GM23338 (cell line): ENCODE data around the gene DDX49.

Source experiments
- CREB1 ChIP-seq: fragments of 250-450 bp; sonication (Bioruptor Pico); IDR thresholded peaks from 2 replicates; pipeline ENCODE4 v1.5.0; 2020; ENCODE audit warnings: low read depth, mild to moderate bottlenecking, moderate library complexity
- CTCF ChIP-seq, 2 experiments: fragments of 200-600 bp in 1 of 2; sonication (generic) in 1 of 2; conservative IDR thresholded peaks; 2 replicates each; pipeline versions ENCODE4 v1.5.1 to v1.6.1; 2016 to 2017; ENCODE audit warnings: antibody characterized with exemption in 2 of 2, low read depth in 2 of 2, mild to moderate bottlenecking in 2 of 2, moderate library complexity in 1 of 2
- EZH2 ChIP-seq: fragments of 200-600 bp; sonication (generic); IDR thresholded peaks from one replicate; pipeline ENCODE4 v1.8.0; 2017; ENCODE audit warnings: antibody characterized with exemption, mild to moderate bottlenecking, low read depth; ENCODE audit not compliant: unreplicated experiment
- EZH2phosphoT487 ChIP-seq: fragments of 200-600 bp; sonication (generic); IDR thresholded peaks from one replicate; pipeline ENCODE4 v1.8.1; 2018; ENCODE audit warnings: antibody characterized with exemption; ENCODE audit not compliant: unreplicated experiment
- JUNB ChIP-seq: IDR thresholded peaks from one replicate; pipeline ENCODE4 v1.6.1; 2016; ENCODE audit warnings: antibody characterized with exemption; ENCODE audit not compliant: unreplicated experiment
- NANOG ChIP-seq: IDR thresholded peaks from 2 replicates; pipeline ENCODE4 v1.6.1; 2016; ENCODE audit warnings: antibody characterized with exemption, borderline replicate concordance
- POLR2AphosphoS5 ChIP-seq: IDR thresholded peaks from 2 replicates; pipeline ENCODE4 v1.6.1; 2016; ENCODE audit warnings: antibody characterized with exemption, low read depth
- STAT1 ChIP-seq: IDR thresholded peaks from one replicate; pipeline ENCODE4 v1.6.1; 2016; ENCODE audit warnings: antibody characterized with exemption; ENCODE audit not compliant: unreplicated experiment
- ZNF114 ChIP-seq: fragments of 250-450 bp; sonication (Bioruptor Pico); IDR thresholded peaks from 2 replicates; pipeline ENCODE4 v1.5.0; 2020; ENCODE audit warnings: mild to moderate bottlenecking, moderate library complexity
- ZNF331 ChIP-seq: fragments of 250-450 bp; sonication (Bioruptor Pico); IDR thresholded peaks from 2 replicates; pipeline ENCODE4 v1.5.0; 2020; ENCODE audit warnings: low read depth, mild to moderate bottlenecking, moderate library complexity
- ZNF462 ChIP-seq: fragments of 250-450 bp; sonication (Bioruptor Pico); IDR thresholded peaks from 2 replicates; pipeline ENCODE4 v1.5.0; 2020; ENCODE audit warnings: mild to moderate bottlenecking, moderate library complexity
- TF ChIP-seq, protein P1 (sequence below): IDR thresholded peaks from one replicate; pipeline ENCODE4 v1.6.1; 2018; ENCODE audit warnings: antibody characterized with exemption; ENCODE audit not compliant: unreplicated experiment
- TF ChIP-seq, protein P2 (sequence below): IDR thresholded peaks from 2 replicates; pipeline ENCODE4 v1.6.1; 2016; ENCODE audit warnings: antibody characterized with exemption

- TF ChIP-seq CTCF (conservative IDR thresholded peaks at IDR 0.05; ENCODE audit: low read depth in 2 of 2) (no peak), JUNB (no peak), EZH2 (no peak), POLR2AphosphoS5 (no peak), ZNF462 (CRISPR knock-in tag) (no peak), ZNF114 (CRISPR knock-in tag) (no peak), EZH2phosphoT487 (no peak), CREB1 (no peak), STAT1 (no peak), NANOG (no peak), ZNF331 (CRISPR knock-in tag) (no peak)
- TF ChIP-seq, protein P1, sequence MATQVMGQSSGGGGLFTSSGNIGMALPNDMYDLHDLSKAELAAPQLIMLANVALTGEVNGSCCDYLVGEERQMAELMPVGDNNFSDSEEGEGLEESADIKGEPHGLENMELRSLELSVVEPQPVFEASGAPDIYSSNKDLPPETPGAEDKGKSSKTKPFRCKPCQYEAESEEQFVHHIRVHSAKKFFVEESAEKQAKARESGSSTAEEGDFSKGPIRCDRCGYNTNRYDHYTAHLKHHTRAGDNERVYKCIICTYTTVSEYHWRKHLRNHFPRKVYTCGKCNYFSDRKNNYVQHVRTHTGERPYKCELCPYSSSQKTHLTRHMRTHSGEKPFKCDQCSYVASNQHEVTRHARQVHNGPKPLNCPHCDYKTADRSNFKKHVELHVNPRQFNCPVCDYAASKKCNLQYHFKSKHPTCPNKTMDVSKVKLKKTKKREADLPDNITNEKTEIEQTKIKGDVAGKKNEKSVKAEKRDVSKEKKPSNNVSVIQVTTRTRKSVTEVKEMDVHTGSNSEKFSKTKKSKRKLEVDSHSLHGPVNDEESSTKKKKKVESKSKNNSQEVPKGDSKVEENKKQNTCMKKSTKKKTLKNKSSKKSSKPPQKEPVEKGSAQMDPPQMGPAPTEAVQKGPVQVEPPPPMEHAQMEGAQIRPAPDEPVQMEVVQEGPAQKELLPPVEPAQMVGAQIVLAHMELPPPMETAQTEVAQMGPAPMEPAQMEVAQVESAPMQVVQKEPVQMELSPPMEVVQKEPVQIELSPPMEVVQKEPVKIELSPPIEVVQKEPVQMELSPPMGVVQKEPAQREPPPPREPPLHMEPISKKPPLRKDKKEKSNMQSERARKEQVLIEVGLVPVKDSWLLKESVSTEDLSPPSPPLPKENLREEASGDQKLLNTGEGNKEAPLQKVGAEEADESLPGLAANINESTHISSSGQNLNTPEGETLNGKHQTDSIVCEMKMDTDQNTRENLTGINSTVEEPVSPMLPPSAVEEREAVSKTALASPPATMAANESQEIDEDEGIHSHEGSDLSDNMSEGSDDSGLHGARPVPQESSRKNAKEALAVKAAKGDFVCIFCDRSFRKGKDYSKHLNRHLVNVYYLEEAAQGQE = no peak
- TF ChIP-seq, protein P2, sequence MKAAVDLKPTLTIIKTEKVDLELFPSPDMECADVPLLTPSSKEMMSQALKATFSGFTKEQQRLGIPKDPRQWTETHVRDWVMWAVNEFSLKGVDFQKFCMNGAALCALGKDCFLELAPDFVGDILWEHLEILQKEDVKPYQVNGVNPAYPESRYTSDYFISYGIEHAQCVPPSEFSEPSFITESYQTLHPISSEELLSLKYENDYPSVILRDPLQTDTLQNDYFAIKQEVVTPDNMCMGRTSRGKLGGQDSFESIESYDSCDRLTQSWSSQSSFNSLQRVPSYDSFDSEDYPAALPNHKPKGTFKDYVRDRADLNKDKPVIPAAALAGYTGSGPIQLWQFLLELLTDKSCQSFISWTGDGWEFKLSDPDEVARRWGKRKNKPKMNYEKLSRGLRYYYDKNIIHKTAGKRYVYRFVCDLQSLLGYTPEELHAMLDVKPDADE = no peak
Measured at GRCh38 chr19:18904334-18905057, 15.0 kb upstream of the DDX49 start.
